Loucy (cell line): ENCODE results near the gene VPS13D.

Source experiments
- H2AFZ ChIP-seq: fragments of 200-600 bp; sonication (generic); 2 replicates; pipeline ENCODE4 v1.6.0; 2016; ENCODE audit warnings: antibody characterized with exemption, mild to moderate bottlenecking, low read length, moderate library complexity
- H3F3A ChIP-seq: fragments of 200-600 bp; 2 replicates; pipeline ENCODE4 v1.6.0; 2016; ENCODE audit warnings: antibody characterized with exemption, low read depth, mild to moderate bottlenecking
- H3K27me3 ChIP-seq: fragments of 200-600 bp; sonication (generic); 2 replicates; pipeline ENCODE4 v1.6.1; 2014; ENCODE audit warnings: low read length, mild to moderate bottlenecking; ENCODE audit not compliant: insufficient read depth, poor library complexity, severe bottlenecking
- H3K36me3 ChIP-seq: fragments of 200-600 bp; sonication (generic); 2 replicates; pipeline ENCODE4 v1.6.1; 2016; ENCODE audit warnings: low read length; ENCODE audit not compliant: insufficient read depth
- H3K4me1 ChIP-seq: fragments of 200-600 bp; sonication (generic); 2 replicates; pipeline ENCODE4 v1.5.1; 2014; ENCODE audit warnings: low read length, mild to moderate bottlenecking; ENCODE audit not compliant: insufficient read depth, poor library complexity, severe bottlenecking
- H3K4me2 ChIP-seq: fragments of 200-600 bp; sonication (generic); 2 replicates; pipeline ENCODE4 v1.6.0; 2014; ENCODE audit warnings: antibody characterized with exemption, low read length, low read depth, mild to moderate bottlenecking; ENCODE audit not compliant: poor library complexity, severe bottlenecking
- H3K4me3 ChIP-seq: fragments of 200-600 bp; sonication (generic); 2 replicates; pipeline ENCODE4 v1.5.1; 2014; ENCODE audit warnings: low read length, mild to moderate bottlenecking, mixed read lengths; ENCODE audit not compliant: poor library complexity, severe bottlenecking
- H3K79me2 ChIP-seq: fragments of 200-600 bp; sonication (generic); 2 replicates; pipeline ENCODE4 v1.6.1; 2014; ENCODE audit warnings: low read length; ENCODE audit not compliant: insufficient read depth
- H3K9ac ChIP-seq: fragments of 200-600 bp; sonication (generic); 2 replicates; pipeline ENCODE4 v1.6.0; 2014; ENCODE audit warnings: mild to moderate bottlenecking, low read depth, low read length, moderate library complexity; ENCODE audit not compliant: poor library complexity, severe bottlenecking
- H3K9me2 ChIP-seq: fragments of 200-600 bp; sonication (generic); replicated peaks from 2 replicates; pipeline ENCODE4 v1.6.1; 2016; ENCODE audit warnings: low read depth, low read length, mixed read lengths
- H3K9me3 ChIP-seq: fragments of 200-600 bp; sonication (generic); 2 replicates; pipeline ENCODE4 v1.6.1; 2014; ENCODE audit warnings: mild to moderate bottlenecking, antibody characterized with exemption, low read length, low read depth; ENCODE audit not compliant: insufficient read depth
- H4K20me1 ChIP-seq: fragments of 200-600 bp; sonication (generic); 2 replicates; pipeline ENCODE4 v1.6.0; 2014; ENCODE audit warnings: antibody characterized with exemption, low read length, mild to moderate bottlenecking; ENCODE audit not compliant: insufficient read depth, poor library complexity, severe bottlenecking
- EZH2phosphoT487 ChIP-seq: fragments of 200-600 bp; IDR thresholded peaks from 2 replicates; pipeline ENCODE4 v1.6.1; 2018; ENCODE audit warnings: antibody characterized with exemption, mild to moderate bottlenecking, moderate library complexity, borderline replicate concordance
- TF ChIP-seq, protein P1 (sequence below): fragments of 200-600 bp; sonication (generic); conservative IDR thresholded peaks from 2 replicates; pipeline ENCODE4 v1.5.1; 2014; ENCODE audit warnings: mild to moderate bottlenecking, antibody characterized with exemption, low read length

Gene VPS13D

DNA sequence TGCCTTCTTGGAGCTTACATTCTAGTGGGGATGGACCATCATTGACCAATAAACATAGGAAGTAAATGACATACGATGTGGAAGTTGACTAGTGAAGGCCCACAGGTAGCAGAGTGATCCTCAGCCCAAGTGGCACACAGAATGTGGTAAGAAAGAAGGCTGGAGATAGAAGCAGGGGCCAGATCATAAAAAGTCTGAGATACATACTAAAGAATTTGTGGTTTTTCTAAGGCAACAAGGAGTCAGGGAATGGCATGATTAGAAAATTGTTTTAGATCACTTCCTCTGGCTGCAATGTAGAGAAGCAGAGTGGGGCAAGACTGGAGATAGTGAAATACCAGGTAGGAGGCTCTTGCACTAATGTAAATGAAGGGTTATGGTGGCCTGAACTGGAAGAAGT is 154.0 kb downstream of the VPS13D start:
- Histone ChIP-seq H3F3A (0 out of 2 replicates have a peak, but pooled peaks cover 5% of the 10 kb centered on the region), H3K27me3 (no peaks in the 10 kb centered on the region), H3K4me1 (peaks cover 32% of the 10 kb centered on the region), H3K9me2 (no peaks in the 10 kb centered on the region), H2AFZ (no peak overlapping the region), H3K4me3 (no peak overlapping the region), H4K20me1 (no peaks in the 10 kb centered on the region), H3K9me3 (peaks cover 16% of the 10 kb centered on the region; the same call in 1 of the 2 replicates), H3K4me2 (peak overlapping the region; percentile 71), H3K9ac (no peak overlapping the region), H3K79me2 (no peaks in the 10 kb centered on the region), H3K36me3 (peaks cover 47% of the 10 kb centered on the region)
- TF ChIP-seq, protein P1, sequence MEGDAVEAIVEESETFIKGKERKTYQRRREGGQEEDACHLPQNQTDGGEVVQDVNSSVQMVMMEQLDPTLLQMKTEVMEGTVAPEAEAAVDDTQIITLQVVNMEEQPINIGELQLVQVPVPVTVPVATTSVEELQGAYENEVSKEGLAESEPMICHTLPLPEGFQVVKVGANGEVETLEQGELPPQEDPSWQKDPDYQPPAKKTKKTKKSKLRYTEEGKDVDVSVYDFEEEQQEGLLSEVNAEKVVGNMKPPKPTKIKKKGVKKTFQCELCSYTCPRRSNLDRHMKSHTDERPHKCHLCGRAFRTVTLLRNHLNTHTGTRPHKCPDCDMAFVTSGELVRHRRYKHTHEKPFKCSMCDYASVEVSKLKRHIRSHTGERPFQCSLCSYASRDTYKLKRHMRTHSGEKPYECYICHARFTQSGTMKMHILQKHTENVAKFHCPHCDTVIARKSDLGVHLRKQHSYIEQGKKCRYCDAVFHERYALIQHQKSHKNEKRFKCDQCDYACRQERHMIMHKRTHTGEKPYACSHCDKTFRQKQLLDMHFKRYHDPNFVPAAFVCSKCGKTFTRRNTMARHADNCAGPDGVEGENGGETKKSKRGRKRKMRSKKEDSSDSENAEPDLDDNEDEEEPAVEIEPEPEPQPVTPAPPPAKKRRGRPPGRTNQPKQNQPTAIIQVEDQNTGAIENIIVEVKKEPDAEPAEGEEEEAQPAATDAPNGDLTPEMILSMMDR, result no peak

DNA sequence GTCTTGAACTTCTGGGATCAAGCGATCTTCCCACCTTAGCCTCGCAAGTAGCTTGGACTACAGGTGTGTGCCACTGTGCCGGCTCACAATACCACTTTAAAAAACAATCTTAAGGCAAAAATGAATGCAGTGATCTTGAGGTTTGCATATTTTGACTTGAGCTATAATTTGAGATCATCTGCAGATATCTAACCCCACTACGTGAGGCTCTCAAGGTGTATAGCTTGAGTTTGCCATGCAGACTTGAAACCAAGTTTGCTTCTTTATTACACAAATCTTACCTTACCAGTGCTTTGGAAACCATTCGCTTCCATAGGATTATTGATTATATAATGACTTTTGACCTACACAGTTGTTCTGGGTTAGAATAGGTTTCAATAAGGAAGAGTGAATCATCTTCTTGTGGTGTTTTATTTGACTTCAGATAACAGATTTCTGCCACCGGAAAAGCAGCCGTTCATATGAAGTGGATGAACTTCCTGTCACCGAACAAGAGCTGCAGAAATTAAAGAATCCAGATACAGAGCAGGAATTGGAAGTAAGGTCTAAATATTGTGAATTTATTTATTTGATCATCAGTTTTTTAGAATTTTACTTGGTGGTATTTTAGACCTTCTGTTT is 155.1 kb downstream of the VPS13D start:
- H3K4me3 ChIP-seq, result peak overlapping the region; percentile 53
- H3K9me3 ChIP-seq, result peaks cover 16% of the 10 kb centered on the region; the same call in 1 of the 2 replicates
- H3K4me2 ChIP-seq, result peak overlapping the region; percentile 71
- H3K9me2 ChIP-seq, result no peaks in the 10 kb centered on the region
- H3K4me1 ChIP-seq, result peaks cover 32% of the 10 kb centered on the region
- H2AFZ ChIP-seq, result no peak overlapping the region
- H3K27me3 ChIP-seq, result no peaks in the 10 kb centered on the region
- peaks cover 41% of the 10 kb centered on the region for H3K36me3 ChIP-seq
- no peaks in the 10 kb centered on the region for H3K79me2 ChIP-seq
- peak overlapping the region; percentile 25 for H3K9ac ChIP-seq
- H3F3A ChIP-seq, result 0 out of 2 replicates have a peak, but pooled peaks cover 5% of the 10 kb centered on the region
- no peak for TF ChIP-seq EZH2phosphoT487
- TF ChIP-seq, protein P1, result no peak
- no peaks in the 10 kb centered on the region for H4K20me1 ChIP-seq

DNA sequence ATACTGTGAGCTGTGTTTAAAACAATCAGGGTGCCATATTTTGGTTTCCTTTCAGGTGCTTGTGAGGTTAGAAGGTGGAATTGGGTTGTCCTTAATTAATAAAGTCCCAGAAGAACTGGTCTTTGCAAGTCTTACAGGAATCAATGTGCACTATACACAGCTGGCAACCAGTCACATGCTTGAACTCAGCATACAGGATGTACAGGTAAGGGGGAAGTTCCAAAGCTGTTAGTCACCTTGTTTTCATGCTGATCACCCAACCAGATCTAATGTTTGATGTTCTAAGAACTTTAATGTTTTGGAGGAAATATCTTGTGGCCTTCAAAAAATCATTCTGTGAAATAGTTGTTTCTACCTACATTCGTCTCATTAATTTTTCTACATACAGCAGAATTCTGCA is 156.3 kb downstream of the VPS13D start:
- Histone ChIP-seq H3K9me3 (peaks cover 16% of the 10 kb centered on the region; the same call in 1 of the 2 replicates), H3K27me3 (no peaks in the 10 kb centered on the region), H3K9me2 (no peaks in the 10 kb centered on the region), H2AFZ (no peak overlapping the region), H3K79me2 (no peaks in the 10 kb centered on the region), H3K4me1 (peaks cover 32% of the 10 kb centered on the region), H3K4me2 (peak overlapping the region; percentile 71), H3K4me3 (no peak overlapping the region), H3F3A (0 out of 2 replicates have a peak, but pooled peaks cover 5% of the 10 kb centered on the region), H4K20me1 (no peaks in the 10 kb centered on the region), H3K9ac (no peak overlapping the region), H3K36me3 (peaks cover 41% of the 10 kb centered on the region)
- TF ChIP-seq, protein P1, result no peak
- no peak for TF ChIP-seq EZH2phosphoT487
